ENCODE results near the gene NBAS. TPM values are rescaled to one million over a fixed set of nuclear protein-coding genes. Genes with fewer than 3 reads are reported as not detected.

Gene NBAS
- total RNA-seq, 2 donors from 2014 or later: 31.5 to 32.0 TPM

GRCh38 chr2:15580451-15580850, 19.3 kb upstream of the NBAS start:
- no peak overlapping the region for H3K4me3 ChIP-seq
- no peak for TF ChIP-seq CTCF (IDR thresholded peaks at IDR 0.05)
- ATAC-seq (ENCODE audit: insufficient number of reproducible peaks, low FRiP score, low read depth) (no peak), DNase-seq (ENCODE audit: low spot score) (no peak)
- no peak overlapping the region for H3K27ac ChIP-seq
- no peaks in the 10 kb centered on the region for H3K36me3 ChIP-seq
- H3K27me3 ChIP-seq (replicated peaks; ENCODE audit: insufficient read depth): no peaks in the 10 kb centered on the region
- no peaks in the 10 kb centered on the region for H3K9me3 ChIP-seq
- H3K4me1 ChIP-seq (ENCODE audit: control insufficient read depth in 1 of 2, low read depth in 2 of 2): no peaks in the 10 kb centered on the region

GRCh38 chr2:15579641-15580040, 18.5 kb upstream of the NBAS start:
- H3K27ac ChIP-seq: no peak overlapping the region
- no peak for TF ChIP-seq CTCF (IDR thresholded peaks at IDR 0.05)
- H3K9me3 ChIP-seq: no peaks in the 10 kb centered on the region
- H3K27me3 ChIP-seq (replicated peaks; ENCODE audit: insufficient read depth): no peaks in the 10 kb centered on the region
- no peak for ATAC-seq (ENCODE audit: insufficient number of reproducible peaks, low FRiP score, low read depth)
- no peak overlapping the region for H3K4me3 ChIP-seq
- H3K4me1 ChIP-seq (ENCODE audit: control insufficient read depth in 1 of 2, low read depth in 2 of 2): no peaks in the 10 kb centered on the region
- no peaks in the 10 kb centered on the region for H3K36me3 ChIP-seq
- DNase-seq (ENCODE audit: low spot score): no peak

GRCh38 chr2:15577071-15577735, 16.1 kb upstream of the NBAS start:
- Histone ChIP-seq H3K27me3 (replicated peaks; ENCODE audit: insufficient read depth) (no peaks in the 10 kb centered on the region), H3K9me3 (no peaks in the 10 kb centered on the region), H3K4me3 (no peak overlapping the region), H3K4me1 (ENCODE audit: control insufficient read depth in 1 of 2, low read depth in 2 of 2) (no peaks in the 10 kb centered on the region), H3K27ac (no peak overlapping the region), H3K36me3 (no peaks in the 10 kb centered on the region)
- ATAC-seq (ENCODE audit: insufficient number of reproducible peaks, low FRiP score, low read depth) (peak; percentile 61), DNase-seq (ENCODE audit: low spot score) (peak; percentile 51)
- TF ChIP-seq CTCF (IDR thresholded peaks at IDR 0.05): peak; percentile 60

DNA sequence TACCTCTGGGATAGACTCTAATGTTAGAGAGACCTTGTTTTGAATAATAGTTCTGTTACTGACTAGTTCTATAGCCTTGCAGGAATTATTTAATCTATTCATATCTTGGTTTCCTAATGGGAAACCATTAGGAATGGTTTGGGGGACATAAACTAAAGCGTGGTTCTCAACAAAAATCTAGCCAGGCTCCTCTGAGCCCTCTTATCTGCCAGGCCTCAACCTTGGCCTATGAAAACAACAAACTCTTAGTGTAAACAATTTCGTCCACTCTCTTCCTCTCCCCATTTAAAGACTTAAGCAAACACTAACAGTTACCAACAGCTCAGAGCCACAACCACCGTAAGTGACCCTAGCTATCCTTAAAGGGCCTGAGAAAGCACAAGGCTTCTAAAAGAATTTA, 10.6 kb upstream of the NBAS start:
- no peak for DNase-seq (ENCODE audit: low spot score)
- Histone ChIP-seq H3K36me3 (no peaks in the 10 kb centered on the region), H3K9me3 (no peaks in the 10 kb centered on the region), H3K27ac (no peak overlapping the region), H3K4me1 (ENCODE audit: control insufficient read depth in 1 of 2, low read depth in 2 of 2) (no peaks in the 10 kb centered on the region), H3K27me3 (replicated peaks; ENCODE audit: insufficient read depth) (no peaks in the 10 kb centered on the region), H3K4me3 (no peak overlapping the region)
- no peak for TF ChIP-seq CTCF (IDR thresholded peaks at IDR 0.05)
- no peak for ATAC-seq (ENCODE audit: insufficient number of reproducible peaks, low FRiP score, low read depth)

GRCh38 chr2:15570104-15570503, 9.0 kb upstream of the NBAS start:
- no peaks in the 10 kb centered on the region for H3K36me3 ChIP-seq
- DNase-seq (ENCODE audit: low spot score): no peak
- no peak for TF ChIP-seq CTCF (IDR thresholded peaks at IDR 0.05)
- no peak overlapping the region for H3K27ac ChIP-seq
- no peaks in the 10 kb centered on the region for H3K9me3 ChIP-seq
- H3K4me3 ChIP-seq: no peak overlapping the region
- no peak for ATAC-seq (ENCODE audit: insufficient number of reproducible peaks, low FRiP score, low read depth)
- H3K27me3 ChIP-seq (replicated peaks; ENCODE audit: insufficient read depth): no peaks in the 10 kb centered on the region
- H3K4me1 ChIP-seq (ENCODE audit: control insufficient read depth in 1 of 2, low read depth in 2 of 2): no peaks in the 10 kb centered on the region

Data from thoracic aorta (tissue), 2 donors.